K562 (cell line): ENCODE results near the gene LCE1D. TPM values are rescaled to one million over a fixed set of nuclear protein-coding genes. Genes with fewer than 3 reads are reported as not detected.
A peak's percentile ranks its signal among the peaks of the same experiment; 100 is the strongest.

ENCODE experiments used
- DIDO1 ChIP-seq: fragments of 450-650 bp; IDR thresholded peaks from 2 replicates; pipeline ENCODE4 v1.6.1; 2016; ENCODE audit warnings: low read depth, missing biosample characterization, missing genetic modification characterization
- PKNOX1 ChIP-seq: fragments of 450-650 bp; IDR thresholded peaks from 2 replicates; pipeline ENCODE4 v1.6.1; 2016
- REST ChIP-seq, 2 experiments: fragments of 450-650 bp; formaldehyde crosslinking in 1 of 2; IDR thresholded peaks; 2 replicates each; pipeline versions ENCODE4 v1.4.0 to v1.6.1; 2014 to 2020; ENCODE audit warnings: mild to moderate bottlenecking in 2 of 2, borderline replicate concordance in 1 of 2, low read depth in 1 of 2
- polyA plus RNA-seq, 8 experiments: library from polyadenylated mRNA; depleted of rRNA in 4 of 8; stranded (reverse) in 5 of 8; unstranded in 3 of 8; fragments of >200 nt; fragmentation: Nextera tagmentation in 2 of 8; fragmentation: Illumina TruSeq in 1 of 8; extraction: Ambion mirVana in 2 of 8; extraction: Trizol in 1 of 8; gene quantifications; 2 replicates each; pipeline versions ENCODE4 v1.2.1 to v1.2.3, GENCODE V29; 2011 to 2014; ENCODE audit warnings: inconsistent platforms in 1 of 8, missing spikeins in 1 of 8
- total RNA-seq, 7 experiments: library from RNA; depleted of rRNA in 6 of 7; stranded (reverse); fragments of >200 nt in 6 of 7; fragmentation: Illumina TruSeq in 2 of 7; extraction: Trizol in 2 of 7; gene quantifications; 2 replicates each; pipeline versions ENCODE4 v1.2.1 to v1.2.3, GENCODE V29; 2011 to 2021; ENCODE audit warnings: low replicate concordance in 1 of 7

Gene LCE1D
- total and polyA plus RNA-seq, 9 of the 15 experiments (the other 6 are each of a cell fraction or from before 2014, with no cell fraction given), result not detected

GRCh38 chr1:152777510-152778137, 18.9 kb upstream of the LCE1D start (continued):
- peak; percentile 42; the same call in 1 of the 2 replicates for TF ChIP-seq PKNOX1
- TF ChIP-seq DIDO1 (tag), result no peak
- TF ChIP-seq REST (IDR thresholded peaks at IDR 0.05; ENCODE audit: borderline replicate concordance), result 0 out of 2 replicates have a peak, but pooled peaks have one; percentile 8
- TF ChIP-seq REST (CRISPR knock-in tag; IDR thresholded peaks at IDR 0.05; ENCODE audit: low read depth), result no peak
